NCI-H187 treated with DMSO at 0.1 percent for 48 hours (cell line): ENCODE results near the gene CASP10.

Source experiments
- DNase-seq: peaks from one replicate; lab custom pipeline; 2025; lab: John Stamatoyannopoulos, UW

The CASP10 gene

GRCh38 chr2:201260302-201260800 is 77.4 kb downstream of the CASP10 start, which contains the start of gene CASP8:
Gene CASP8 (plus strand): TSS chr2:201260536. CDS start chr2:201266487, 5,951 bp downstream.
- no peak for DNase-seq

- DNase-seq = no peak
Measured at GRCh38 chr2:201261471-201261870, 78.5 kb downstream of the CASP10 start.

GRCh38 chr2:201261906-201262305 is 79.0 kb downstream of the CASP10 start:
- DNase-seq = no peak

- no peak for DNase-seq
Measured at GRCh38 chr2:201262718-201263117, 79.8 kb downstream of the CASP10 start.

- no peak for DNase-seq
Measured at GRCh38 chr2:201263779-201264178, 80.8 kb downstream of the CASP10 start.

- no peak for DNase-seq
Measured at GRCh38 chr2:201264472-201265173, 81.7 kb downstream of the CASP10 start.

- DNase-seq = no peak
Measured at GRCh38 chr2:201266629-201267028, 83.7 kb downstream of the CASP10 start.

GRCh38 chr2:201267278-201268030 is 84.5 kb downstream of the CASP10 start:
- no peak for DNase-seq

GRCh38 chr2:201269764-201270163 is 86.8 kb downstream of the CASP10 start:
- no peak for DNase-seq

- DNase-seq = no peak
Measured at GRCh38 chr2:201270293-201271001, 87.5 kb downstream of the CASP10 start.

- DNase-seq = no peak
Measured at GRCh38 chr2:201271917-201272316, 89.0 kb downstream of the CASP10 start.

- DNase-seq = no peak
Measured at GRCh38 chr2:201273330-201273983, 90.5 kb downstream of the CASP10 start.

- DNase-seq = no peak
Measured at GRCh38 chr2:201275069-201275468, 92.1 kb downstream of the CASP10 start.

GRCh38 chr2:201275990-201276389 is 93.0 kb downstream of the CASP10 start:
- DNase-seq = no peak

- DNase-seq = no peak
Measured at GRCh38 chr2:201276511-201276910, 93.6 kb downstream of the CASP10 start.
